ENCODE results near the gene KCNH4. TPM values are rescaled to one million over a fixed set of nuclear protein-coding genes. Genes with fewer than 3 reads are reported as not detected.
"Not testable (repeated sequence)": the region's sequence is repeated elsewhere in the genome, so short reads cannot be mapped to it uniquely, and the experiment has no call there.

KCNH4 gene
- total and polyA plus RNA-seq, 2 experiments from 2014 or later = 0.17 to 0.23 TPM

- H3K4me2 ChIP-seq = no peak overlapping the region
- H3K79me2 ChIP-seq = no peaks in the 10 kb centered on the region
- H3K27me3 ChIP-seq = peaks cover 5% of the 10 kb centered on the region
- no peaks in the 10 kb centered on the region for H3K9me2 ChIP-seq (replicated peaks; ENCODE audit: insufficient read depth)
- WGBS (ENCODE audit: low lambda C conversion rate, missing lambda C conversion rate) = 87% methylated on average over 8 of the region's 11 CpGs
- H3K36me3 ChIP-seq (replicated peaks; ENCODE audit: insufficient read depth, low read depth) = no peaks in the 10 kb centered on the region
- H3K4me3 ChIP-seq = no peak overlapping the region
- no peak overlapping the region for H3K27ac ChIP-seq
- H4K20me1 ChIP-seq (ENCODE audit: insufficient read depth, poor library complexity, severe bottlenecking) = no peaks in the 10 kb centered on the region
- no peaks in the 10 kb centered on the region for H3K4me1 ChIP-seq (ENCODE audit: insufficient read depth)
- DNase-seq (ENCODE audit: low spot score) = no peak
- H3K9me3 ChIP-seq (ENCODE audit: low read depth) = no peaks in the 10 kb centered on the region
- TF ChIP-seq EZH2phosphoT487 (IDR thresholded peaks at IDR 0.05; ENCODE audit: low read depth, severe bottlenecking, unreplicated experiment) (no peak), CTCF (IDR thresholded peaks at IDR 0.05; ENCODE audit: poor library complexity) (no peak)
- no peak overlapping the region for H2AFZ ChIP-seq
Measured at GRCh38 chr17:42189651-42189965, 8.7 kb upstream of the KCNH4 start.

GRCh38 chr17:42188749-42189650 is 8.1 kb upstream of the KCNH4 start:
- Histone ChIP-seq H3K4me1 (ENCODE audit: insufficient read depth) (no peaks in the 10 kb centered on the region), H3K79me2 (no peaks in the 10 kb centered on the region), H3K4me3 (no peak overlapping the region), H3K9me2 (replicated peaks; ENCODE audit: insufficient read depth) (no peaks in the 10 kb centered on the region), H3K27ac (no peak overlapping the region), H4K20me1 (ENCODE audit: insufficient read depth, poor library complexity, severe bottlenecking) (no peaks in the 10 kb centered on the region), H3K27me3 (peaks cover 5% of the 10 kb centered on the region), H3K36me3 (replicated peaks; ENCODE audit: insufficient read depth, low read depth) (no peaks in the 10 kb centered on the region), H2AFZ (no peak overlapping the region), H3K4me2 (no peak overlapping the region), H3K9me3 (ENCODE audit: low read depth) (no peaks in the 10 kb centered on the region)
- 90% methylated on average over 18 of the region's 19 CpGs for WGBS (ENCODE audit: low lambda C conversion rate, missing lambda C conversion rate)
- DNase-seq (ENCODE audit: low spot score) = no peak
- no peak for TF ChIP-seq EZH2phosphoT487 (IDR thresholded peaks at IDR 0.05; ENCODE audit: low read depth, severe bottlenecking, unreplicated experiment)

- TF ChIP-seq EZH2 (IDR thresholded peaks at IDR 0.05; ENCODE audit: borderline replicate concordance) (no peak), EZH2phosphoT487 (IDR thresholded peaks at IDR 0.05; ENCODE audit: low read depth, severe bottlenecking, unreplicated experiment) (no peak), CTCF (IDR thresholded peaks at IDR 0.05; ENCODE audit: poor library complexity) (no peak)
- H3K4me3 ChIP-seq = no peak overlapping the region
- no peak overlapping the region for H2AFZ ChIP-seq
- H3K4me2 ChIP-seq = no peak overlapping the region
- H4K20me1 ChIP-seq (ENCODE audit: insufficient read depth, poor library complexity, severe bottlenecking) = no peaks in the 10 kb centered on the region
- peaks cover 11% of the 10 kb centered on the region for H3K4me1 ChIP-seq (ENCODE audit: insufficient read depth)
- no peaks in the 10 kb centered on the region for H3K79me2 ChIP-seq
- H3K9me3 ChIP-seq (ENCODE audit: low read depth) = no peaks in the 10 kb centered on the region
- H3K36me3 ChIP-seq (replicated peaks; ENCODE audit: insufficient read depth, low read depth) = no peaks in the 10 kb centered on the region
- no peaks in the 10 kb centered on the region for H3K9me2 ChIP-seq (replicated peaks; ENCODE audit: insufficient read depth)
- H3K27me3 ChIP-seq = peaks cover 15% of the 10 kb centered on the region
- no peak overlapping the region for H3K27ac ChIP-seq
- WGBS (ENCODE audit: low lambda C conversion rate, missing lambda C conversion rate) = 86% methylated on average over 2 of the region's 2 CpGs
- no peak for DNase-seq (ENCODE audit: low spot score)
Measured at GRCh38 chr17:42187833-42188232, 6.9 kb upstream of the KCNH4 start.

- 93% methylated on average over 5 of the region's 5 CpGs for WGBS (ENCODE audit: low lambda C conversion rate, missing lambda C conversion rate)
- H3K36me3 ChIP-seq (replicated peaks; ENCODE audit: insufficient read depth, low read depth); H3K9me2 ChIP-seq (replicated peaks; ENCODE audit: insufficient read depth): not testable (repeated sequence)
Measured at GRCh38 chr17:42186191-42186590, 5.2 kb upstream of the KCNH4 start.

More at GRCh38 chr17:42186191-42186590, 5.2 kb upstream of the KCNH4 start:
- H3K4me3 ChIP-seq; H3K9me3 ChIP-seq (ENCODE audit: low read depth); DNase-seq (ENCODE audit: low spot score); H2AFZ ChIP-seq; H3K4me2 ChIP-seq; H4K20me1 ChIP-seq (ENCODE audit: insufficient read depth, poor library complexity, severe bottlenecking); H3K79me2 ChIP-seq; H3K27ac ChIP-seq: not testable (repeated sequence)
- Histone ChIP-seq H3K27me3 (peaks cover 31% of the 10 kb centered on the region), H3K4me1 (ENCODE audit: insufficient read depth) (peaks cover 12% of the 10 kb centered on the region)
